Hepatocyte (in vitro differentiated cells): ENCODE measurements around the gene PTPMT1.
"Not testable (repeated sequence)": the region's sequence is repeated elsewhere in the genome, so short reads cannot be mapped to it uniquely, and the experiment has no call there.

ENCODE experiments used
- EZH2 ChIP-seq: fragments of 200-600 bp; sonication (generic); IDR thresholded peaks from 2 replicates; pipeline ENCODE4 v1.6.1; 2016; ENCODE audit warnings: antibody characterized with exemption, mild to moderate bottlenecking, borderline replicate concordance
- EZH2phosphoT487 ChIP-seq: fragments of 200-600 bp; sonication (generic); IDR thresholded peaks from one replicate; pipeline ENCODE4 v1.6.1; 2018; ENCODE audit warnings: antibody characterized with exemption, mild to moderate bottlenecking, low read depth, moderate library complexity; ENCODE audit not compliant: unreplicated experiment, severe bottlenecking
- TF ChIP-seq, protein P1 (sequence below): fragments of 200-600 bp; sonication (generic); IDR thresholded peaks from 2 replicates; pipeline ENCODE4 v1.5.1; 2016; ENCODE audit warnings: antibody characterized with exemption, mild to moderate bottlenecking; ENCODE audit not compliant: poor library complexity

DNA sequence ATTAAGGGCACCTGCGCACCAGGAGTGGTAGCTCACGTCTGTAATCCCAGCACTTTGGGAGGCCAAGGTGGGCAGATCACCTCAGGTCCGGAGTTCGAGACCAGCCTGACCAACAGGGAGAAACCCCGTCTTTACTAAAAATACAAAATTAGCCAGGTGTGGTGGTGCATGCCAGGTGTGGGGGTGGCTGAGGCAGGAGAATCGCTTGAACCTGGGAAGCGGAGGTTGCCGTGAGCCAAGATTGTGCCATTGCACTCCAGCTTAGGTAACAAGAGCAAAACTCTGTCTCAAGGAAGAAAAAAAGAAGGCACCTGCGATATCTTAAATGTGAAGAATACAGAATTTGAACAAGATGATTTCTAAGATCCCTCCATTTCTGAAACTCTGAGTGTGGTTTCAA lies 39.4 kb upstream of the PTPMT1 start:
- TF ChIP-seq, protein P1, sequence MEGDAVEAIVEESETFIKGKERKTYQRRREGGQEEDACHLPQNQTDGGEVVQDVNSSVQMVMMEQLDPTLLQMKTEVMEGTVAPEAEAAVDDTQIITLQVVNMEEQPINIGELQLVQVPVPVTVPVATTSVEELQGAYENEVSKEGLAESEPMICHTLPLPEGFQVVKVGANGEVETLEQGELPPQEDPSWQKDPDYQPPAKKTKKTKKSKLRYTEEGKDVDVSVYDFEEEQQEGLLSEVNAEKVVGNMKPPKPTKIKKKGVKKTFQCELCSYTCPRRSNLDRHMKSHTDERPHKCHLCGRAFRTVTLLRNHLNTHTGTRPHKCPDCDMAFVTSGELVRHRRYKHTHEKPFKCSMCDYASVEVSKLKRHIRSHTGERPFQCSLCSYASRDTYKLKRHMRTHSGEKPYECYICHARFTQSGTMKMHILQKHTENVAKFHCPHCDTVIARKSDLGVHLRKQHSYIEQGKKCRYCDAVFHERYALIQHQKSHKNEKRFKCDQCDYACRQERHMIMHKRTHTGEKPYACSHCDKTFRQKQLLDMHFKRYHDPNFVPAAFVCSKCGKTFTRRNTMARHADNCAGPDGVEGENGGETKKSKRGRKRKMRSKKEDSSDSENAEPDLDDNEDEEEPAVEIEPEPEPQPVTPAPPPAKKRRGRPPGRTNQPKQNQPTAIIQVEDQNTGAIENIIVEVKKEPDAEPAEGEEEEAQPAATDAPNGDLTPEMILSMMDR, result not testable (repeated sequence)
- not testable (repeated sequence) for TF ChIP-seq EZH2phosphoT487, EZH2
